Esophagus muscularis mucosa (tissue), 3 donors: ENCODE measurements around the gene KRT5.

ENCODE experiments used
- CTCF ChIP-seq, 3 experiments: fragments of 200-600 bp in 2 of 3; fragments of 450-650 bp in 1 of 3; sonication (generic) in 2 of 3; IDR thresholded peaks; one replicate each; pipeline ENCODE4 v1.5.1; 2017 to 2019; ENCODE audit warnings: antibody characterized with exemption in 3 of 3, mild to moderate bottlenecking in 2 of 3, moderate library complexity in 1 of 3
- POLR2A ChIP-seq: fragments of 450-650 bp; IDR thresholded peaks from one replicate; pipeline ENCODE4 v1.6.1; 2017; ENCODE audit warnings: antibody characterized with exemption, moderate library complexity, mild to moderate bottlenecking, low read depth

GRCh38 chr12:52552681-52553195, 32.5 kb upstream of the KRT5 start, which contains the start of gene KRT71:
- TF ChIP-seq CTCF (IDR thresholded peaks at IDR 0.05) (no peak), POLR2A (no peak)
